LHCN-M2 (cell line): Measurements from ENCODE around the gene SH2D2A. TPM values are rescaled to one million over a fixed set of nuclear protein-coding genes. Genes with fewer than 3 reads are reported as not detected.

ENCODE experiments used
- DNase-seq: peaks from one replicate; pipeline ENCODE4 v3.0.0-alpha.2; 2012; ENCODE audit warnings: low read depth
- total RNA-seq: library from RNA; depleted of rRNA; stranded (reverse); fragments of >200 nt; gene quantifications from 2 replicates; pipeline ENCODE4 v1.2.3, GENCODE V29; 2014

Gene SH2D2A
- total RNA-seq, 1 experiment from 2014 or later = not detected

DNA sequence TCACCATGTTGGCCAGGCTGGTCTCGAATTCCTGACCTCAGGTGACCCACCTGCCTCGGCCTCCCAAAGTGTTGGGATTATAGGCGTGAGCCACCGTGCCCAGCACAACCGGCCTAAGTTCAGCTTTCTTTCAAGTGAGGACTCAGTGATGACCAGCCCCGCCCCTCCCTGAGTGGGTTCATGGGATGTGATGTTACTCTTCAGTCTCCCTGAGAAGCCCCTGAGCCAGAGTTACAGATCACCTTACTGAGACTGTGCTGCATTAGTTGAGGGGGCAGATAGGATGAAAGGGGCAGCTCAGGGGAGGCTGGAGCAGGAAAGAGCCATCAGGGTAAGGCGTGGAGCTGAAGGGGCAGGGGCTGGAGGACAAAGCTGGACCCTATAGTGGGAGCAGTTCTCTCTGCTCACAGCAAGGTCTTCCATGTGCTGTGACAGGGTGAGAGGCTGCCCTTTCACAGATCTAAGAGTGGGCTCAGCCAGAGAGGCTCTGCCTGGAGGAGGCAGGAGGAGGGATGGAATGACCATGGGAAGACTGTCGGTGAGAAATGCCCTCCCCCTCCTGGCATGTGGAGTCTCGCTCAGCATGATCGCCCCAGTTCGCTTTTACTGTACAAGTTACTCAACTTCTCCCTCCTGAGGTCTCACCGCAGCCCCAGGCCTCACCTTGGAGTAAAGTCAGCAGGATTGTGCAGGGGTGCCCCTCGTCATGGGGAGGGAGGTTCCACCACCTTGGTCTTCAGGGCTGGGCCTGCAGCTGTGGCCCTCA lies 13.4 kb downstream of the SH2D2A start:
- no peak for DNase-seq

GRCh38 chr1:156802421-156802935 lies 14.2 kb downstream of the SH2D2A start:
- DNase-seq = no peak

DNA sequence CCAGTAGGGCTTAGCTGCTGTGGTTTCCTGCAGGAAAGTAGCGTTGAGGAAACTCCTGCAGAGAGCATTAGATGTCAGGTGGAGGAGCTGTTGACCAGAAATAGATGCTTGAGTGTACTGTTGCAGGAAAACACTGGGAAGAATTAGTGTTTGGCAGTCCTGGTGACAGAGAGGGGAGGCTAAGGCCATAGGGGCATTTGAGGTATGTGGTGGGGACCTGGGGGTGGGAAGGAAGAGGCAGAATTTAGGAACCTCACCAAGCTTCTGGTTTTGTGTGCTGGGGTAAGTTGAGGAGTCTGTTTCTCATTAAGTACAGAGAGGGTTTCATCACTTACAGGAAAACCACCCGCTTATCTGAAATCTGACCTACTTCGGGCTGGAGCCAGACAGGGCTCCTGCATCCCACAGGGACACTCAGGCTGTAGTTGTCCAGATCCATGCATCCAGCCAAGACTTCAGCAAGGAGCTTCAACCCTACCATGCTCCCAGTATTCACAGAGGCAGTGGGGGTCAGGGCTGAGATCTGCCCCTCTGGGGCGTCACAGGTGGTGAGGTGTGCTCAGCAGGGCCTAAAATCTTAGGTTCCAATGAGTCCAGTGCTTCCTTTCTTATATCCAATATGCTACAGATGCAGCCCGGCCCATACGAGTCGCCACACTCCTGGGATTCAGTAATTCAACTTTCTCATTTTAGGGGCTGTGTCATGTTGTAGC lies 15.1 kb downstream of the SH2D2A start:
- peak; percentile 20 for DNase-seq

GRCh38 chr1:156797212-156797871 lies 19.3 kb downstream of the SH2D2A start:
- peak; percentile 50 for DNase-seq

- no peak for DNase-seq
Observed at GRCh38 chr1:156796340-156797097, 20.1 kb downstream of the SH2D2A start.

DNA sequence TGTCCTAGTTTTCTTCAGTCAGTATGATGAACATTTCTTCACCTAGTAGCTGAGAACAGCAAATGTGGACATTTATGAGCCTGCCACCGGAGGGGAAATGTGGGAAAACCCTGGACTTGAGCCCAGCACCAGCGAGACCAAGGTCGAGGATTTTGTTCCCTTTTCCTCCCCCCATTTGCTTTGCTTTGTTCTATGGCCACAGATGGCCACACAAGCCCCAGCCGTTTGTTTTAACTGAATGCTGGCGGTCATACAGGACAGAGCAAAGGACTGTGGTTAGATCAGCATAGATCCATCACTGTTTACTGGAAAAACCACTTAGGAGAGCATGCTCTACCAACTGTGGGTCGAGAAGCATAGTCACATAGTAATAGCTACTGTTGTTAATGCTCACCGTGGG lies 20.9 kb downstream of the SH2D2A start:
- no peak for DNase-seq

DNA sequence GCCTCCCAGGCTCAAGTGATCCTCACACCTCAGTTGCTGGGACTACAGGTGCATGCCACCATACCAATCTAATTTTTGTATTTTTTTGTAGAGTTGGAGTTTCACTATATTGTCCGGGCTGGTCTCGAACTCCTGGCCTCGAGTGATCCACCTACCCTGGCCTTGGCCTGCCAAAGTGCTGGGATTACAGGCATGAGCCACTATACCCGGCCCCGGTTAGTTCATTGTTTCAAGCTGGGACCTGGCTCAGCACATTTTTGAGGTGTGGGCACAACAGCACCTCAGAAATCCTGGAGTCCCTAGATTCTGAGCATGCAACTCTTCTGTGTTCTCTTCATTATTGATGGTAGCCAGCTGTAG lies 21.3 kb downstream of the SH2D2A start:
- no peak for DNase-seq

DNA sequence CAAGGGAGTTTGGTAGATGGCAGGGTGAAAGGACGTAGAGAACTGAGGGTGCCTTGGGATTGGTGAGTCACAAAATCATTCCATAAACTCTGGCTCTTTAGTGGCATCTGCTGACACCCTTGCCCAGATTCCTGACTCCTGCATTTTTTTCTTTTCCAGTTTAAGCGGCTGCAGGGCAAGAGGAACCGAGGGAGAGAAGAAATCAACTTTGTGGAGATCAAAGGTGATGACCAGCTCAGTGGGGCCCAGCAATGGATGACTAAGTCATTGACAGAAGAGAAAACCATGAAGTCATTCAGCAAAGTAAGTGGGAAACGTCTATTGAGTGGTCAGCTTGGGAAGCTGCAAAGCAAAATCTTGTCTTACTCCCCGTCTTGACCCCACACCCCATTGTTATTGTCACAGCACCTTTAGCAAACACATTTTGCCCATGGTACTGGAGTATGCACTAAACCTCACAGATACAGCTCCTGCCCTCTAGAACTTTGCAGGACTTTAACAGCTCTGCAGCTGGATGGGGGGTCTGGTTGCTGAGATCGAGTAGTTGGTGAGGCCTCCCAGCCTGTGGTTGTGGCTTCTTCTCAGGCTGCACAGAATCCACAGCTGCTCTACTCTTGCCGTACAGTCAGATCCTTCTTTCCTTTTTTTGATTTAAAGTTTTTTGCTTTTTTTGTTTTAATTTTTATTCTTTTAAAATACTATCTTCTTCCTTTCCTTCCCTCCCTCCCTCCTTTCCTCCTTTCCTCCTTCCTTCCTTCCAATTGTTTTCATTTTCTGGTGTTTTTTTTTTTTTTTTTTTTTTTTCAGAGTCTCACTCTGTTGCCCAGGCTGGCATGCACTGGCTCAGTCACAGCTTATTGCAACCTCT lies 21.9 kb downstream of the SH2D2A start:
- no peak for DNase-seq

- DNase-seq = no peak
Observed at GRCh38 chr1:156789621-156790318, 26.9 kb downstream of the SH2D2A start.

GRCh38 chr1:156788136-156788535 lies 28.5 kb downstream of the SH2D2A start:
- no peak for DNase-seq

- DNase-seq = no peak
Observed at GRCh38 chr1:156786640-156787039, 30.0 kb downstream of the SH2D2A start.

- no peak for DNase-seq
Observed at GRCh38 chr1:156785458-156785857, 31.2 kb downstream of the SH2D2A start.

DNA sequence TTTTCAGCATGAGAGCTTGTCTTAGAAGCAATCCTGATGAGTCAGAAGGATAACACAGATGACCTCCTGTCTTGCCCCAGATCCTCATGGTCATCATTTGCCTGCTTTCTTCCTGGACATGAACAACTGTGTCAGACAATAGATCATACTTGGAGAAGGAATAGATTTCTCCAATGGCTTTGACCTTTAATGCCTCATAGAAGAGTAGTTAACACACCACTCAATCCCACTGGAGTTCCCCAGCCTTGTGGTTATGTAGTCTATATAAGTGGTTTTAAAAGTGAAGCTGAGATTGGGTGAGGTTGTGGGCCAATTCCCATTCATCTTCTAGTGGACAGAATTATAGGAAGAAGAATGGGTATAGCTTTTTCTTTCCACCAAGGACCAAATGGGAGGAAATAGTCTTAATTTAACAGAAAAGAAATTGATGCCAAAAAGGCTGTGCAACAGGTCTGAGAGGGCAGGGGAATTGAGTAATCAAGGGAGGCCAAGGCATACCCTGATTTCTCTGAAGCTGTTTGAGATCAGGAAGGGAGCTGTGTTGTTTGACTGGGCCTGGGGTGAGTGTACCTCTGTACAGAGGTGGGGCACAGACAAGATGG lies 35.0 kb downstream of the SH2D2A start:
- peak; percentile 96 for DNase-seq

- no peak for DNase-seq
Observed at GRCh38 chr1:156777573-156777972, 39.1 kb downstream of the SH2D2A start.

- no peak for DNase-seq
Observed at GRCh38 chr1:156776942-156777341, 39.7 kb downstream of the SH2D2A start.

GRCh38 chr1:156775799-156776198 lies 40.8 kb downstream of the SH2D2A start:
- DNase-seq = no peak

DNA sequence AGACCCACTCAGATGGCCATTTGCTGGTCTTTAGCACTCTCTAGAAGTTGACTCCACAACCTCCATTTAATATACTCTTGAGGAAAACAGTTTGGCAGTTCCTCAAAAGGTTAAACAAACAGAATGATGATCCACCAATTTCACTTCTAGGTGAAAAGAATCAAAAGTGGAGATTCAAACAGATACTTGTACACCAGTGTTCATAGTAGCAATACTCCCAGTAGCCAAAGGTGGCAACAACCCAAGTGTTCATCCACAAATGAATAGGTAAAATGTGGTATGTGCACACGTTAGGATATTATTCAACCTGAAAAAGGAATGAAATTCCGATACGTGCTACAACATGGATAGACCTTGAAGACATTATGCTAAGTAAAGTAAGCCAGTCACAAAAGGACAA lies 43.0 kb downstream of the SH2D2A start:
- DNase-seq = no peak

GRCh38 chr1:156772728-156773497 lies 43.7 kb downstream of the SH2D2A start:
- DNase-seq = no peak

DNA sequence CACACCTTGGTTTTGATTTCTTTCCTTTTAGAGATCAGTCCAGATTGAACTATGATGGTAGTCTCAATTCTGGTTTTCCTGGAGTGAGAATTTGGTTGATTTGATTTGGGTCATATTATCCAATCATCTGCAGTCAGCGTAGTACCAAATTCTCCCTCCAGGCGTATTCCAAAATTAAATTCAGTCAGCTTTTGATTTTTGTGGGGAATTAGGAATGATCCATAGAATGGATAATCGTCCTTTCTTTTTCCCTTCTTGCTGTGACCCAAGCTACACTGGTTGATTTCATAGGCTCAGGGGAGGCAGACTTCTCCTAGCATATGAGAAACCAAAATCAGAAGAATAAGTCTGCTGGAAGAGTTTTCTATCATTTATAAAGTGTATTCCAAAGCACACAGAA lies 44.4 kb downstream of the SH2D2A start:
- no peak for DNase-seq
